Osteoblast (primary cell): ENCODE measurements around the gene SGPL1. TPM values are rescaled to one million over a fixed set of nuclear protein-coding genes. Genes with fewer than 3 reads are reported as not detected.

ENCODE experiments used
- DNase-seq: peaks from one replicate; pipeline ENCODE4 v3.0.0; 2011; ENCODE audit warnings: low spot score, mixed read lengths; ENCODE audit not compliant: insufficient read length; ENCODE audit errors: missing footprints
- H2AFZ ChIP-seq: 2 replicates; pipeline ENCODE4 v1.6.0; 2011; ENCODE audit warnings: mild to moderate bottlenecking, low read length
- H3K27ac ChIP-seq: 2 replicates; pipeline ENCODE4 v1.5.1; 2011; ENCODE audit warnings: mild to moderate bottlenecking, low read depth, low read length, moderate library complexity
- H3K27me3 ChIP-seq: 2 replicates; pipeline ENCODE4 v1.6.0; 2012; ENCODE audit warnings: mild to moderate bottlenecking, control low read depth, inconsistent platforms, low read length, moderate library complexity; ENCODE audit not compliant: insufficient read depth
- H3K36me3 ChIP-seq: 2 replicates; pipeline ENCODE4 v1.5.1; 2011; ENCODE audit warnings: mild to moderate bottlenecking, low read length, control low read depth, moderate library complexity; ENCODE audit not compliant: insufficient read depth
- H3K4me1 ChIP-seq: 2 replicates; pipeline ENCODE4 v1.5.1; 2011; ENCODE audit warnings: mild to moderate bottlenecking, low read length, control low read depth, moderate library complexity; ENCODE audit not compliant: insufficient read depth
- H3K4me2 ChIP-seq: 2 replicates; pipeline ENCODE4 v1.6.0; 2011; ENCODE audit warnings: mild to moderate bottlenecking, low read length; ENCODE audit not compliant: insufficient read depth
- H3K4me3 ChIP-seq: fragments of 200-600 bp; sonication (generic); 3 replicates; pipeline ENCODE4 v1.5.1; 2012; ENCODE audit warnings: mild to moderate bottlenecking, low read length, inconsistent platforms; ENCODE audit not compliant: insufficient read depth
- H3K79me2 ChIP-seq: 2 replicates; pipeline ENCODE4 v1.6.0; 2012; ENCODE audit warnings: mild to moderate bottlenecking, low read length, control low read depth, inconsistent platforms; ENCODE audit not compliant: insufficient read depth
- H3K9me3 ChIP-seq: 2 replicates; pipeline ENCODE4 v1.5.1; 2011; ENCODE audit warnings: low read depth, low read length, control low read depth
- H4K20me1 ChIP-seq: 2 replicates; pipeline ENCODE4 v1.6.0; 2012; ENCODE audit warnings: mild to moderate bottlenecking, low read length, control low read depth; ENCODE audit not compliant: insufficient read depth
- CTCF ChIP-seq: IDR thresholded peaks from 2 replicates; pipeline ENCODE4 v1.5.1; 2011; ENCODE audit warnings: mild to moderate bottlenecking, low read depth, low read length, moderate library complexity; ENCODE audit errors: extremely low read depth
- total RNA-seq: library from RNA; depleted of rRNA; stranded (reverse); fragments of >200 nt; gene quantifications from 2 replicates; pipeline ENCODE4 v1.2.3, GENCODE V29; 2012

The SGPL1 gene
- total RNA-seq, 1 donor = 47.4 TPM

- H3K4me1 ChIP-seq = peaks cover 6% of the 10 kb centered on the region
- H3K4me2 ChIP-seq = no peak overlapping the region
- H3K27me3 ChIP-seq = peaks cover 1% of the 10 kb centered on the region
- TF ChIP-seq CTCF = no peak
- H3K79me2 ChIP-seq = peaks cover 9% of the 10 kb centered on the region
- H3K9me3 ChIP-seq = no peaks in the 10 kb centered on the region
- DNase-seq = no peak
- no peaks in the 10 kb centered on the region for H3K36me3 ChIP-seq
- no peak overlapping the region for H3K27ac ChIP-seq
- H3K4me3 ChIP-seq = no peak overlapping the region
- no peaks in the 10 kb centered on the region for H4K20me1 ChIP-seq
- no peak overlapping the region for H2AFZ ChIP-seq
These were observed 2.9 kb upstream of the SGPL1 start for GRCh38 chr10:70812814-70813213.

GRCh38 chr10:70814126-70814525 lies 1.6 kb upstream of the SGPL1 start:
- no peak for TF ChIP-seq CTCF
- Histone ChIP-seq H3K27me3 (no peaks in the 10 kb centered on the region), H3K9me3 (no peaks in the 10 kb centered on the region), H3K4me1 (peaks cover 5% of the 10 kb centered on the region), H3K36me3 (peaks cover 9% of the 10 kb centered on the region), H3K79me2 (peaks cover 20% of the 10 kb centered on the region), H2AFZ (no peak overlapping the region), H3K27ac (no peak overlapping the region), H4K20me1 (peaks cover 2% of the 10 kb centered on the region), H3K4me3 (no peak overlapping the region), H3K4me2 (no peak overlapping the region)
- no peak for DNase-seq

- H4K20me1 ChIP-seq = peaks cover 3% of the 10 kb centered on the region
- no peak for TF ChIP-seq CTCF
These were observed 609 bp downstream of the SGPL1 start for GRCh38 chr10:70816220-70816894.

GRCh38 chr10:70820976-70821750 lies 5.4 kb downstream of the SGPL1 start:
- no peaks in the 10 kb centered on the region for H3K9me3 ChIP-seq
- peaks cover 5% of the 10 kb centered on the region for H3K4me1 ChIP-seq
- peaks cover 37% of the 10 kb centered on the region for H3K36me3 ChIP-seq
- DNase-seq = peak; percentile 71
- no peak overlapping the region for H3K4me2 ChIP-seq
- peaks cover 51% of the 10 kb centered on the region for H3K79me2 ChIP-seq
- peaks cover 8% of the 10 kb centered on the region for H4K20me1 ChIP-seq
- no peak for TF ChIP-seq CTCF
- H3K27ac ChIP-seq = no peak overlapping the region
- no peaks in the 10 kb centered on the region for H3K27me3 ChIP-seq
- no peak overlapping the region for H2AFZ ChIP-seq
- no peak overlapping the region for H3K4me3 ChIP-seq

More at GRCh38 chr10:70816220-70816894, 609 bp downstream of the SGPL1 start:
- peak overlapping the region; percentile 94 for H3K4me2 ChIP-seq
- no peaks in the 10 kb centered on the region for H3K27me3 ChIP-seq
- peaks cover 22% of the 10 kb centered on the region for H3K36me3 ChIP-seq
- DNase-seq = peak; percentile 98
- peaks cover 36% of the 10 kb centered on the region for H3K79me2 ChIP-seq
- peak overlapping the region; percentile 88 for H2AFZ ChIP-seq
- H3K4me1 ChIP-seq = peaks cover 5% of the 10 kb centered on the region
- H3K9me3 ChIP-seq = no peaks in the 10 kb centered on the region
- H3K27ac ChIP-seq = peak overlapping the region; percentile 75
- H3K4me3 ChIP-seq = peak overlapping the region; percentile 94
